Endothelial cell of umbilical vein (primary cell): ENCODE results near the gene HDHD5. TPM values are rescaled to one million over a fixed set of nuclear protein-coding genes. Genes with fewer than 3 reads are reported as not detected.

Experiments
- BruUV-seq: library from RNA; stranded (reverse); fragments of 400-500 nt; replicated peaks from 2 replicates; lab custom pipeline; 2021; lab: Mats Ljungman, UMichigan
- CTCF ChIA-PET: fragments of 300-600, 350-600 bp; sonication (Branson Sonifier 250); formaldehyde crosslinking; loops from one replicate; lab custom pipeline; 2021; ENCODE audit warnings: antibody characterized with exemption, inconsistent platforms; lab: Charles Lee
- POLR2A ChIA-PET: fragments of 300-600, 350-600 bp; sonication (Branson Sonifier 250); formaldehyde crosslinking; loops from one replicate; lab custom pipeline; 2021; ENCODE audit warnings: antibody characterized with exemption, inconsistent platforms; lab: Charles Lee
- DNase-seq: peaks from one replicate; pipeline ENCODE4 v3.0.0-alpha.2; 2011; ENCODE audit warnings: low read depth, low spot score
- FAIRE-seq: peaks from 2 replicates; lab custom pipeline; 2011; peaks lifted over from hg19 to GRCh38; lab: Jason Lieb, UNC
- H2AFZ ChIP-seq: 2 replicates; pipeline ENCODE4 v1.6.0; 2012; ENCODE audit warnings: low read depth, low read length, control low read depth, inconsistent platforms
- H3K27ac ChIP-seq: 2 replicates; pipeline ENCODE4 v1.5.1; 2011; ENCODE audit warnings: low read depth, mild to moderate bottlenecking, control low read depth, low read length, moderate library complexity; ENCODE audit not compliant: insufficient read depth
- H3K27me3 ChIP-seq, 2 experiments: 2 replicates each; pipeline versions ENCODE4 v1.6.0 to v1.6.1; 2011; ENCODE audit warnings: low read length in 2 of 2, mixed read lengths in 1 of 2; ENCODE audit not compliant: control insufficient read depth in 2 of 2, insufficient read depth in 2 of 2
- H3K36me3 ChIP-seq, 2 experiments: 2 replicates in 1 of 2; 3 replicates in 1 of 2; pipeline ENCODE4 v1.5.1; 2011; ENCODE audit warnings: low read length in 2 of 2, mild to moderate bottlenecking in 1 of 2, moderate library complexity in 1 of 2; ENCODE audit not compliant: control insufficient read depth in 2 of 2, insufficient read depth in 2 of 2; ENCODE audit errors: extremely low read depth in 1 of 2
- H3K4me1 ChIP-seq: 3 replicates; pipeline ENCODE4 v1.5.1; 2011; ENCODE audit warnings: mild to moderate bottlenecking, low read length; ENCODE audit not compliant: control insufficient read depth, insufficient read depth; ENCODE audit errors: extremely low read depth
- H3K4me2 ChIP-seq: 2 replicates; pipeline ENCODE4 v1.6.1; 2011; ENCODE audit warnings: low read length, control low read depth, mixed read lengths; ENCODE audit not compliant: insufficient read depth
- H3K4me3 ChIP-seq, 3 experiments: fragments of 200-600 bp in 1 of 3; sonication (generic), shearing (Covaris generic) in 1 of 3; replicated peaks in 1 of 3; 2 replicates each; pipeline ENCODE4 v1.5.1; 2011 to 2016; ENCODE audit warnings: control low read depth in 3 of 3, low read length in 3 of 3, mild to moderate bottlenecking in 2 of 3, inconsistent platforms in 1 of 3, low read depth in 1 of 3, moderate library complexity in 1 of 3; ENCODE audit not compliant: insufficient read depth in 1 of 3
- H3K79me2 ChIP-seq: 2 replicates; pipeline ENCODE4 v1.6.0; 2012; ENCODE audit warnings: low read length, inconsistent platforms; ENCODE audit not compliant: control insufficient read depth, insufficient read depth
- H3K9ac ChIP-seq: replicated peaks from 2 replicates; pipeline ENCODE3; 2011; ENCODE audit warnings: low read length, control low read depth; ENCODE audit not compliant: insufficient read depth; ENCODE audit errors: extremely low read depth
- H3K9me1 ChIP-seq: replicated peaks from 3 replicates; pipeline ENCODE4 v1.6.0; 2011; ENCODE audit warnings: mild to moderate bottlenecking, low read length; ENCODE audit not compliant: control insufficient read depth, insufficient read depth; ENCODE audit errors: extremely low read depth
- H3K9me3 ChIP-seq: replicated peaks from 2 replicates; pipeline ENCODE4 v1.5.1; 2012; ENCODE audit warnings: low read length, inconsistent platforms; ENCODE audit not compliant: control insufficient read depth, insufficient read depth
- H4K20me1 ChIP-seq: replicated peaks from 2 replicates; pipeline ENCODE3; 2011; ENCODE audit warnings: mild to moderate bottlenecking, low read length; ENCODE audit not compliant: control insufficient read depth, insufficient read depth; ENCODE audit errors: extremely low read depth
- EZH2 ChIP-seq: IDR thresholded peaks from 2 replicates; pipeline ENCODE4 v1.6.1; 2012; ENCODE audit warnings: borderline replicate concordance, low read depth, mild to moderate bottlenecking, moderate library complexity, low read length, inconsistent platforms; ENCODE audit not compliant: severe bottlenecking
- FOS ChIP-seq: IDR thresholded peaks from 2 replicates; pipeline ENCODE4 v1.6.1; 2011; ENCODE audit warnings: mild to moderate bottlenecking, low read length, moderate library complexity, borderline replicate concordance; ENCODE audit not compliant: insufficient read depth
- GATA2 ChIP-seq: IDR thresholded peaks from 2 replicates; pipeline ENCODE4 v1.7.0; 2011; ENCODE audit warnings: low read depth, mild to moderate bottlenecking, moderate library complexity, mixed read lengths, low read length; ENCODE audit not compliant: insufficient read length, insufficient read depth
- JUN ChIP-seq: IDR thresholded peaks from 2 replicates; pipeline ENCODE4 v1.6.1; 2011; ENCODE audit warnings: borderline replicate concordance, low read depth; ENCODE audit not compliant: insufficient read length, insufficient read depth
- MYC ChIP-seq: IDR thresholded peaks from one replicate; pipeline ENCODE4 v1.6.1; 2011; ENCODE audit warnings: mild to moderate bottlenecking, low read depth, low read length
- POLR2A ChIP-seq: IDR thresholded peaks from 2 replicates; pipeline ENCODE4 v1.6.1; 2012; ENCODE audit warnings: low read depth, mild to moderate bottlenecking, control low read depth, low read length
- POLR2AphosphoS5 ChIP-seq: IDR thresholded peaks from 2 replicates; pipeline ENCODE4 v1.6.1; 2012; ENCODE audit warnings: low read depth, mild to moderate bottlenecking, control low read depth, low read length, moderate library complexity; ENCODE audit not compliant: insufficient read depth
- dilution Hi-C: fragments of 300-500 bp; cut with MboI; formaldehyde crosslinking; loops from one replicate; pipeline ENCODE4 v1.15.0; 2019; ENCODE audit warnings: low sequenced_read_pairs; ENCODE audit not compliant: extremely low pct_ligation_motif_present
- intact Hi-C: fragments of 100-400 bp; cut with micrococcal nuclease; formaldehyde crosslinking; loops from one replicate; pipeline ENCODE4 v1.10.0; 2022
- polyA plus RNA-seq, 4 experiments: library from polyadenylated mRNA; depleted of rRNA in 3 of 4; stranded (reverse) in 3 of 4; unstranded in 1 of 4; fragments of >200 nt; gene quantifications; 2 replicates each; pipeline versions ENCODE4 v1.2.1 to v1.2.3, GENCODE V29; 2011 to 2012; ENCODE audit warnings: missing spikeins in 1 of 4
- total RNA-seq: library from RNA; stranded (reverse); gene quantifications from 2 replicates; pipeline ENCODE4 v1.2.3, GENCODE V29; 2021
- TF ChIP-seq, protein P1 (sequence below): IDR thresholded peaks from 2 replicates; pipeline ENCODE4 v1.6.1; 2011; ENCODE audit not compliant: insufficient read depth, insufficient read length
- TF ChIP-seq, protein P2 (sequence below), 2 donors: IDR thresholded peaks; 1 replicate in 1 of 2; 2 replicates in 1 of 2; pipeline ENCODE4 v1.5.1; 2011; ENCODE audit warnings: low read length in 2 of 2, mild to moderate bottlenecking in 2 of 2, moderate library complexity in 2 of 2, control low read depth in 1 of 2, inconsistent platforms in 1 of 2, low read depth in 1 of 2; ENCODE audit not compliant: insufficient read depth in 1 of 2; ENCODE audit errors: extremely low read depth in 1 of 2

The HDHD5 gene
- total and polyA plus RNA-seq, 2 donors (not counting 3 experiments of a cell fraction or from before 2014, with no cell fraction given) = 28.1 to 54.1 TPM

DNA sequence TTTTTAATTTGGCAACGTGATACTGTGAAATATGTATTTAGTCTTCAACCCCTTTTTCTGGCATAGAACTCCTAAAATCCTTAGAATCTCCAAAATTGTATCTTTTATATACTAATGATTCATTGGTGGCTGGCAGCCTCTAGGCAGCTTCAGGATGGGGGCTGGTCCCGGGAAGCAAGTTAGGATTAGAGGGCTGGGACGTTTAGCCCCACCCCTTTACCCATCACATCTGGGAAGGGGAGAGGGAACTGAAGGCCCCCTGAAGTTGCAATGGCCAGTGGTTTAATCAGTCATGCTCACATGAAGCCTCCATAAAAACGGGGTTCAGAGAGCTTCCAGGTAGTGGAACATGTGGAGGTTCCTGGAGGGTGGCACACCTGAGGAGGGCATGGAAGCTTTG is 67.2 kb downstream of the HDHD5 start:
- intact Hi-C loops (no loop called here), dilution Hi-C loops (no loop called here)
- Histone ChIP-seq H3K36me3 (no peaks in the 10 kb centered on the region), H3K9me3 (no peaks in the 10 kb centered on the region), H3K4me2 (no peak overlapping the region), H3K27me3 (no peaks in the 10 kb centered on the region), H3K4me1 (no peaks in the 10 kb centered on the region), H3K9me1 (no peaks in the 10 kb centered on the region), H4K20me1 (peaks cover 4% of the 10 kb centered on the region), H3K27ac (no peak overlapping the region), H3K4me3 (no peak overlapping the region), H2AFZ (no peak overlapping the region), H3K79me2 (peaks cover 14% of the 10 kb centered on the region), H3K9ac (no peak overlapping the region)
- POLR2A ChIA-PET = no interaction called here
- DNase-seq = no peak
- BruUV-seq = no TSS peak
- CTCF ChIA-PET = no interaction called here
- TF ChIP-seq FOS (no peak), MYC (no peak), POLR2A (no peak), JUN (no peak), POLR2AphosphoS5 (no peak), GATA2 (no peak), EZH2 (no peak)
- TF ChIP-seq, protein P1, sequence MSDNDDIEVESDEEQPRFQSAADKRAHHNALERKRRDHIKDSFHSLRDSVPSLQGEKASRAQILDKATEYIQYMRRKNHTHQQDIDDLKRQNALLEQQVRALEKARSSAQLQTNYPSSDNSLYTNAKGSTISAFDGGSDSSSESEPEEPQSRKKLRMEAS = no peak
- TF ChIP-seq, protein P2, sequence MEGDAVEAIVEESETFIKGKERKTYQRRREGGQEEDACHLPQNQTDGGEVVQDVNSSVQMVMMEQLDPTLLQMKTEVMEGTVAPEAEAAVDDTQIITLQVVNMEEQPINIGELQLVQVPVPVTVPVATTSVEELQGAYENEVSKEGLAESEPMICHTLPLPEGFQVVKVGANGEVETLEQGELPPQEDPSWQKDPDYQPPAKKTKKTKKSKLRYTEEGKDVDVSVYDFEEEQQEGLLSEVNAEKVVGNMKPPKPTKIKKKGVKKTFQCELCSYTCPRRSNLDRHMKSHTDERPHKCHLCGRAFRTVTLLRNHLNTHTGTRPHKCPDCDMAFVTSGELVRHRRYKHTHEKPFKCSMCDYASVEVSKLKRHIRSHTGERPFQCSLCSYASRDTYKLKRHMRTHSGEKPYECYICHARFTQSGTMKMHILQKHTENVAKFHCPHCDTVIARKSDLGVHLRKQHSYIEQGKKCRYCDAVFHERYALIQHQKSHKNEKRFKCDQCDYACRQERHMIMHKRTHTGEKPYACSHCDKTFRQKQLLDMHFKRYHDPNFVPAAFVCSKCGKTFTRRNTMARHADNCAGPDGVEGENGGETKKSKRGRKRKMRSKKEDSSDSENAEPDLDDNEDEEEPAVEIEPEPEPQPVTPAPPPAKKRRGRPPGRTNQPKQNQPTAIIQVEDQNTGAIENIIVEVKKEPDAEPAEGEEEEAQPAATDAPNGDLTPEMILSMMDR (IDR thresholded peaks at IDR 0.05; ENCODE audit: extremely low read depth in 1 of 2, insufficient read depth in 1 of 2, low read depth in 1 of 2, low read length in 2 of 2) = no peak
- no peak for FAIRE-seq
